Effector CD8-positive, alpha-beta T cell (primary cell): ENCODE data around the gene ZNF143.
"Not testable (repeated sequence)": the region's sequence is repeated elsewhere in the genome, so short reads cannot be mapped to it uniquely, and the experiment has no call there.

Experiments used
- DNase-seq: peaks from one replicate; lab custom pipeline; 2025; lab: John Stamatoyannopoulos, UW

The ZNF143 gene

DNA sequence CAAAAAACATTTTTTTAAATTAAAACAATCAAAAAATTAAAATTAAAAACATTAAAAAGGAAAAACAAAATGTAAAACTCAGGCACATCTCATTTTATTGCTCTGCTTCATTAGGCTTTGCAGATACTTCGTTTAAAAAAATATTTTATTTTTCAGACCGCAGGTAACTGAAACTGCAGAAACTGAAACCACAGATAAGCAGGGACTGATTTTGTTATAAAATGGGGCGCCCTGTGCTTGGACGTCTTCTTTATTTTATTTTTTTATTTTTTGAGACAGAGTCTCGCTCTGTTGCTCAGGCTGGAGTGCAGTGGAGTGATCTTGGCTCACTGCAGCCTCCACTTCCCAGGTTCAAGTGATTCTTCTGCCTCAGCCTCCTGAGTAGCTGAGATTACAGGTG lies 88.4 kb downstream of the ZNF143 start:
- DNase-seq, result not testable (repeated sequence)

GRCh38 chr11:9550191-9550628 lies 89.4 kb downstream of the ZNF143 start:
- DNase-seq, result no peak

DNA sequence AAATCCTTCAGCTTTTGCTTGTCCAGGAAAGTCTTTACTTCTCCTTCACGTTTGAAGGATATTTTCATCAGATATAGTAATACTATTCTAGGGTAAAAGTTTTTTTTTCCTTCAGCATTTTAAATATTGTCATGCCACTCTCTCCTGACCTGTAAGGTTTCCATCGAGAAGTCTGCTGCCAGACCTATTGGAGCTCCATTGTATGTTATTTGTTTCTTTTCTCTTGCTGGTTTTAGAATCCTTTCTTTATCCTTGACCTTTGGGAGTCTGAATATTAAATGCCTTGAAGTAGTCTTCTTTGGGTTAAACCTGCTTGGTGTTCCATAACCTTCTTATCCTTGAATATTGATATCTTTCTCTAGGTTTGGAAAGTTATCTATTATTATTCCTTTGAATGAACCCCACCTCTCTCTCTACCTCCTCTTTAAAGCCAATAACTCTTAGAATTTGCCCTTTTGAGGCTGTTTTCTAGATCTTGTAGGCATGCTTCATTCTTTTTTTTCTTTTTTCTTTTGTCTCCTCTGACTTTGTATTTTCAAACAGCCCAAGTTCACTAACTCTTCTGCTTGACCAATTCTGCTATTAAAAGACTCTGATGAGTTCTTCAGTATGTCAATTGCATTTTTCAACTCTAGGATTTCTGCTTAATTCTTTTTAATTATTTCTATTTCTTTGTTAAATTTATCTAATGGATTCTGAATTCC lies 100.6 kb downstream of the ZNF143 start:
- DNase-seq, result no peak

DNA sequence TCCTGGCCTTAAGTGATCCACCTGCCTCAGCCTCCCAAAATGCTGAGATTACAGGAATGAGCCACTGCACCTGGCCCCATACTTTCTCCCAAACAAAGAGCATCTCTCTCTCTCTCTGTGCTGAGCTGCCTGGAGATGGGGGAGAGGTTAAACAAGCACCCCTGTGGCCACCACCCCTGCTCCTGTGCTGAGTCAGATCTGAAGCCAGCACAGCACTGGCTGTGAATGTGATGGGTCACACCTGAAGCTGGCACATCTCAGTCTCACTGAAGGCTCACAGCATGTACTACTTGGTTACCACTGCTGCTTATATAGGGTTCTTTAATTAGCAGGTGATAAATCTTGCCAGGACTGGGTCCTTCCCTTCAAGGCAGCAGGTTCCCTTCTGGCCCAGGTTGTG lies 101.9 kb downstream of the ZNF143 start:
- no peak for DNase-seq

DNA sequence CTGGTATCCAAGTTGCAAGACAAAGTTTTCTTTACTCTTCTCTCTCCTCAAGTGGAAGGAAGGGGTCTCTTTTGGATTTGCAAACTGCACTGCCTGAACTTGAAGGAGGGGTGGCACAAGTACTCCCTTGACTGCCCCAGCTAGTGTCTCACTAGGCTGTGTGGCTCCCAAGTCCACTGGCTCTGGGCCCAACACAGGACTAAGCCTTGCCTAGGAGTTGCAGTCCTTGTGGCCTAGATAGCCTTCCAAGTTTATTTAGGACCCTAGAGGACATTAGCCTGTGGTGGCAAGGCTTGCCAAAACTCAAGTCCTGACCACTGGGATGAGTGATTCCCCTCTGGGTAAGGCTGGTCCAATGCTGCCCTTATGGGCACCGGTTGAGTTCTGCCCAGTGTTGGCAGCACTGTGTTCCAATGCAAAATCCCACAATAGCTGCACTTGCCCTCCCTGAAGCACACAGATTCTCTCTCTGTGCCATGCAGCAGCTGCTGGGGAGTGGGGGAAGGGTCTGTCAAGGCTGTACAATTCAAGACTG lies 102.5 kb downstream of the ZNF143 start:
- DNase-seq, result no peak

DNA sequence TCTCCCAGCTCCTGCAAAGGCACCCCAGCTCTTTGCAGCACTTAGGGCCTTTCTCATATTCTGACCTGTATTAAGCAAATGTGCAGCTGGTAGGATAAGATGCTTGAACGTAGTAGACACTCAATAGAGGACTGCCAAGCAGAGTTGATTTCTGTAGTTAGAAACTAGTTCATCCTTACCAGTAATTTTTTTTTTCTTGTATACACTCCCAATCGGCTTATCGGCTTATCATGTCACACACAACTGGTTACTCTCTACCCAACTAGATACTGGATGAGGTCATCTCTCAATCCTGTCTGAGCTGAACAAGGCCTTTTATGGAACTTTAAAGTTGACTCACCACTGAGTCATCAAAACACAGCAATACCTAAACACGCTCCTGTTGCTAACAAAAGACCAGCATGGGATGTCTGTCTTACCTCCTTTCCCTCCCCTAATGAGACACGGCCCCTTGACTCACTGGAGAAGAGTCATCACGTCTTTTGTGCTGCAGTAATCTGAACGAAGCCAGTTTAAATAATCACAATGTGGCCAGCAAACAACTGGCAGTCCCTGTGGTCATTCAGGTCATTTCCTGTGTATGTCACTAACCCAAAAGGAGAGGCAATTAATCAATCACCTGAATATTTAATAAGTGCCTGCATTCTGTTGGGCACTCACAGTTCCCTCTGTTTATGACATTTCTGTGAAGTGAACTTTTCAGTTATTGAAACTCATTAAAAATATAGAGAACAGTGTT lies 105.2 kb downstream of the ZNF143 start:
- DNase-seq, result no peak

GRCh38 chr11:9566561-9567063 lies 105.8 kb downstream of the ZNF143 start:
- no peak for DNase-seq

- no peak for DNase-seq
These were observed 106.6 kb downstream of the ZNF143 start for GRCh38 chr11:9567401-9567800.

DNA sequence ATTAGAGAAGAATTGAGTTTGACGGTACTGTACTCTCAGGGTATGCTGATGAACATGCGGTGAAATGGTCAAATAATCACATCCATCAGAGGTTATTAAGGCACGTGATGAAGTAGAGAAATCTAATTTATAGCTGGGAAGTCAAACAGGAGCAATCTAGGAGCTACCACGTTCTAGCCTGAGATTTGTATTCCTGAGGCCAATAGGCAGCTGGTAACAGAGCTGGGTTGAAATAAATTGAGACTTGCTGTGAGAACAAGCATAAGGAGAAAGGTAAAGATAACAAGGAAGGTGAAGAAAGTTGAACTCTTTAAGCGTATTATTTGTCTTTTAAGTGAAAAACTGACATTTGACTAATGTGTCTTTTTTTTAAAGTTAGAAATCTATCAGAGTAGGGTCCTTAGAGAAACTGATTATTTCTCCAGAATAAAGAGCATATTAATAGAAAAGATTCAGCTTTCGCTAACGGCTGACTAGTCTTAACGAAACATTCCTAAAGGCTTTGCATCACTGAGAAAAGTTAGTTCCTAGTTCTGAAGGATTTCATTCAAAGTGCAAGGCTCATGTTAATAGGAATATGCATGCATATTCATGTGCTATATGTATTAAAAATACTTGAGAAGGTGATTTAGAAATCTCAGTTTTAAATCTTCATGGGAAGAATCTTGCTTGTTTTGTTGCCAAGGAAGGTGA lies 107.5 kb downstream of the ZNF143 start:
- DNase-seq, result no peak

- no peak for DNase-seq
These were observed 108.2 kb downstream of the ZNF143 start for GRCh38 chr11:9568854-9569587.

GRCh38 chr11:9569588-9570164 lies 108.9 kb downstream of the ZNF143 start:
- no peak for DNase-seq

DNA sequence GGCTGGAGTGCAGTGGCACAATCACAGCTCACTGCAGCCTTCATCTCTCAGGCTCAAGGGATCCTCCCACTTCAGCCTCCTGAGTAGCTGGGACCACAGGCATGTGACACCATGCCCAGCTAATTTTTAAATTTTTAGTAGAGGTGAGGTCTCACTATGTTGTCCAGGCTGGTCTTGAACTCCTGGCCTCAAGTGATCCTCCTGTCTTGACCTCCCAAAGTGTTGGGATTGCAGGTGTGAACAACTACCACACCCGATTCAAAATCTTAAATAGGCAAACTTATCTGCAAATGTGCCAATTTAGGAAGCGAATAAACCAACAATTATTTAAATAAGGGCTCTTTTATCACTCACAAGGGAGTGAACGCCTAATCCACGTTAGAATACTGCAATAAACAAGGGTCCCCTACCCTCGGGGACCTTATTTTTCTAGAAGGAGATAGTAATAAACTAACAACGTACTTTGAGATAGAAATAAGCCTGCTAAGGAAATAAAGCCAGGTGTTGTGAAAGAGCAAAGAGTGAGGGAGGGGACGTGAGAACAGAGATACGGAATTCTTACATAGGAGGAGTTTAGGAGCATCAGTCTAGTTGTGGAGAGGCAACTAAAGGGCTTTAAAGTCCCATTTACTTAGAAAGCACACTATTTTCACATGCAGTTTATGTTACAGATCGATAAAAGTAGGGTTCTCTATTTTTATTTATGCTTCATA lies 109.7 kb downstream of the ZNF143 start:
- no peak for DNase-seq

GRCh38 chr11:9571071-9571762 lies 110.4 kb downstream of the ZNF143 start:
- DNase-seq, result no peak

DNA sequence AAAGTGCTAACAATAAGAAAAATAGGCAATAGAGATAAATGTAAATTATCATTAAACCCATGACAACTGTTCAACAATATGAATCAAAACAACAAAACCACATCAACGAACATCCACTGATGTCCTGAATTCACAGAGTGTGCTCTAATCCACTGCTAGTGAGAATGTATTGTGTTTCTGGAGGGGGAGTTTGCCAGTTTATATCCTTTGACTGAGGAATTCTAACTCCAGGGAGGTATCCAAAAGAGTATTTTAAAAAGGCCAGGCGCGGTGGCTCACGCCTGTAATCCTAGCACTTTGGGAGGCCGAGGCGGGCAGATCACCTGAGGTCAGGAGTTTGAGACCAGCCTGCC lies 110.9 kb downstream of the ZNF143 start:
- no peak for DNase-seq

- peak; percentile 84 for DNase-seq
These were observed 112.4 kb downstream of the ZNF143 start, which contains the start of gene WEE1 for GRCh38 chr11:9573052-9573774. Gene WEE1, plus strand, starts transcription at chr11:9573670. Its CDS starts 264 bp downstream, at chr11:9573934.

DNA sequence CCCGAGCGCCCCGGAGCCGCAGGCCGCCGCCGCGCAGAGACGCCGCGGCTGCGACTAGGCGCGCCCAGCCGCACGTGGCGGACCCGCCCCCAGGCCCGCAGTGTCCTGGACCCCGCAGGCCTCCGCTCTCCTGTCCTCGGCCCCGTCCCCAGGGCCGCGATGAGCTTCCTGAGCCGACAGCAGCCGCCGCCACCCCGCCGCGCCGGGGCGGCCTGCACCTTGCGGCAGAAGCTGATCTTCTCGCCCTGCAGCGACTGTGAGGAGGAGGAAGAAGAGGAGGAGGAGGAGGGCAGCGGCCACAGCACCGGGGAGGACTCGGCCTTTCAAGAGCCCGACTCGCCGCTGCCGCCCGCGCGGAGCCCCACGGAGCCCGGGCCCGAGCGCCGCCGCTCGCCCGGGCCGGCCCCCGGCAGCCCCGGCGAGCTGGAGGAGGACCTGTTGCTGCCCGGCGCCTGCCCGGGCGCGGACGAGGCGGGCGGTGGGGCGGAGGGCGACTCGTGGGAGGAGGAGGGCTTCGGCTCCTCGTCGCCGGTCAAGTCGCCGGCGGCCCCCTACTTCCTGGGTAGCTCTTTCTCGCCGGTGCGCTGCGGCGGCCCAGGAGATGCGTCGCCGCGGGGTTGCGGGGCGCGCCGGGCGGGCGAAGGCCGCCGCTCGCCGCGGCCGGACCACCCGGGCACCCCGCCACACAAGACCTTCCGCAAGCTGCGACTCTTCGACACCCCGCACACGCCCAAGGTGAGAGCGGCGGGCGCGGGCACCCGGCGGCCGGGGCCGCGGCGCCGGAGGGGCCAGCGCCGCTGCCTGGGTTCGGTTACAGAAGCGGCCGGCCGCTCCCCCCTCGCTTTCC lies 113.2 kb downstream of the ZNF143 start:
- DNase-seq, result no peak

DNA sequence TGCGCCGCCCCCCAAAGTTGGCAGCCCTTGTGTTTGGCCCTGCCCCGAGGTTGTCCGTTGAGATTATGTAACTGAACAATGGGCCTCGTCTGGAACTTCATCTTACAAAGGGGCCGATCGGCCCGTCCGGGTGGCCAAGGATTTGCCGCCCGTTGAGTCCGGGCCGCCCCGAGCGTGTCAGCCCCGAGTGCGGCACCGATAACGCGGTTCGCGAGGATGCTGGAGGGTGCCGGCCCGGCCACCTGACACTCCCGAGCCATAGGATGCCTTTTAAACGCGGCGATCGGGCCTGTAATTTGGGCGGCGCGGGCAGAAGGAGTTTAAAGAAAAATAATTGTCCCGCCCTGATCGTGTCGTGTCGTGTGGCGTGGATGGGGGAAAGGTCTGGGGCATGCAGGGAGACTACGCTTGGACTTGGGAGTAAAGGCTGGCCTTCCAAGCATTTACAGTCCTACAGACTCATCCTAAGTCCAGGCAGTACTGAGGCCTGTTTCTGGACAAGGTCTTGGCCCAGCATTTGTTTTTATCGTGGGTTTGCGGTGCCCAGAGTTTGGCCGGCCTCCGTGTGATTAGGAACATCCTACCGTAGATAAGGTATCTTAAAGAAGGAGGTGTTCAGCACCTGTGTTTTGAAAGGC lies 113.9 kb downstream of the ZNF143 start:
- DNase-seq, result no peak
